ENCODE data around the gene BNIP3. TPM values are rescaled to one million over a fixed set of nuclear protein-coding genes. Genes with fewer than 3 reads are reported as not detected.

Gene BNIP3
- total RNA-seq, 2 donors from 2014 or later, result 33.6 to 81.5 TPM

DNA sequence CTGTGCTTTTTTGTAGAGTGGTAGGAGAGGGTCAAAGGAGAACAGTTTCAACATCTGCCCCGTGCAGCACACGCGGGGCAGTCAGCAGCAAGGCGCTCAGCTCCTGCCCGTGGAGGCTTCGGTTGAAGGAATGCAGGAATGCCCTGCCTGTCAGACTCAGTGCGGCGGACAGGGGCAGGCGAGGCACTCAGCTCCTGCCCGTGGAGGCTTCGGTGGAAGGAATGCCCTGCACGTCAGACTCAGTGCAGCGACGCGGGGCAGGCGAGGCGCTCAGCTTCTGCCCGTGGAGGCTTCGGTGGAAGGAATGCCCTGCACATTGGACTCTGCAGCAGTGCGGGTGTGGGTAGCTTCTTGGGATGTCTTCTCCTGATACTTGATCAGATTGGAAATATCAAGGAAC, 43.9 kb downstream of the BNIP3 start:
- H3K4me1 ChIP-seq (ENCODE audit: control insufficient read depth in 1 of 2, low read depth in 2 of 2), result peaks cover 5 to 7% of the 10 kb centered on the region in 2 donors
- TF ChIP-seq, protein P1, sequence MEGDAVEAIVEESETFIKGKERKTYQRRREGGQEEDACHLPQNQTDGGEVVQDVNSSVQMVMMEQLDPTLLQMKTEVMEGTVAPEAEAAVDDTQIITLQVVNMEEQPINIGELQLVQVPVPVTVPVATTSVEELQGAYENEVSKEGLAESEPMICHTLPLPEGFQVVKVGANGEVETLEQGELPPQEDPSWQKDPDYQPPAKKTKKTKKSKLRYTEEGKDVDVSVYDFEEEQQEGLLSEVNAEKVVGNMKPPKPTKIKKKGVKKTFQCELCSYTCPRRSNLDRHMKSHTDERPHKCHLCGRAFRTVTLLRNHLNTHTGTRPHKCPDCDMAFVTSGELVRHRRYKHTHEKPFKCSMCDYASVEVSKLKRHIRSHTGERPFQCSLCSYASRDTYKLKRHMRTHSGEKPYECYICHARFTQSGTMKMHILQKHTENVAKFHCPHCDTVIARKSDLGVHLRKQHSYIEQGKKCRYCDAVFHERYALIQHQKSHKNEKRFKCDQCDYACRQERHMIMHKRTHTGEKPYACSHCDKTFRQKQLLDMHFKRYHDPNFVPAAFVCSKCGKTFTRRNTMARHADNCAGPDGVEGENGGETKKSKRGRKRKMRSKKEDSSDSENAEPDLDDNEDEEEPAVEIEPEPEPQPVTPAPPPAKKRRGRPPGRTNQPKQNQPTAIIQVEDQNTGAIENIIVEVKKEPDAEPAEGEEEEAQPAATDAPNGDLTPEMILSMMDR (IDR thresholded peaks at IDR 0.05), result no peak
- ATAC-seq (ENCODE audit: insufficient number of reproducible peaks, low FRiP score, low read depth) (no peak), DNase-seq (ENCODE audit: low spot score) (no peak)
- H3K9me3 ChIP-seq, result no peaks in the 10 kb centered on the region
- H3K27ac ChIP-seq, result no peak overlapping the region
- peaks cover 20% of the 10 kb centered on the region for H3K36me3 ChIP-seq
- H3K4me3 ChIP-seq, result no peak overlapping the region
- no peaks in the 10 kb centered on the region for H3K27me3 ChIP-seq (replicated peaks; ENCODE audit: insufficient read depth)

DNA sequence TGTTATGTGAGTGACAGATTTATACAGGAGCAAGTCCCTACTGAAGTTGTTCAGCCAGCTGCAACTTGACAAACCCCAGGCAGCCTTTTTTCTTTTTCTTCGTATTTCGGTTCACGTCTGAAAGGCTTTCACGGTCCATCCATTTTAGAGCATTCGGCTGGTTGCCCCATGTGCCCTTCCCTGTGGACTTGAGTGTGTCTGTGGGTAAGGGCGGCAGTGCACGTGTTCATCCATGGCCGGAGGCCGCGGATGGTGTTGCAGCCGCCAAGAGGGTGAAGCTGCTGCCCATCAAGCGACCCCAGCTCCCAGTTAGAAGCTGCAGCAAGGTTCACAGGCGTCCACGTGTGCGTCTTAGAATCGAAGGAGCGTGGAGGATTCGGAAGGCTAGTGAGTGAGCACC, 45.0 kb downstream of the BNIP3 start:
- Histone ChIP-seq H3K4me3 (no peak overlapping the region), H3K9me3 (no peaks in the 10 kb centered on the region), H3K4me1 (ENCODE audit: control insufficient read depth in 1 of 2, low read depth in 2 of 2) (peaks cover 13 to 18% of the 10 kb centered on the region in 2 donors), H3K36me3 (peaks cover 19% of the 10 kb centered on the region), H3K27ac (no peak overlapping the region), H3K27me3 (replicated peaks; ENCODE audit: insufficient read depth) (no peaks in the 10 kb centered on the region)
- DNase-seq (ENCODE audit: low spot score) (no peak), ATAC-seq (ENCODE audit: insufficient number of reproducible peaks, low FRiP score, low read depth) (no peak)
- TF ChIP-seq, protein P1 (IDR thresholded peaks at IDR 0.05), result no peak

DNA sequence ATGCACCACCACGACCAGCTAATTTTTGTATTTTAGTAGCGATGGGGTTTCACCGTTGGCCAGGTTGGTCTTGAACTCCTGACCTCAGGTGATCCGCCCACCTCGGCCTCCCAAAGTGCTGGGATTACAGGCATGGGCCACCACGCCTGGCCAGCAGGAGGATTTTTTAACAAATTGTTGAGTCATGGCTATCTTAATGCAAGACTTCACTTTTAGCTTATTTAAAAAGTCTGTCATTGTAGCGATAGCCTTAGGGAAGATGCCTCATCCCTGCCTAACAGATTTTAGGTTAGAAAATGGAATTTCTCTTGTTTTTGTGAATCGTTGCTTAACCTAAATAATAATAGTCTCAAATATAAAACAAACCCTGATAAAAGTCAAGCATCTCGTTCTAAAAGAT, 45.4 kb downstream of the BNIP3 start:
- no peak overlapping the region for H3K4me3 ChIP-seq
- peaks cover 15 to 23% of the 10 kb centered on the region in 2 donors for H3K4me1 ChIP-seq (ENCODE audit: control insufficient read depth in 1 of 2, low read depth in 2 of 2)
- TF ChIP-seq, protein P1 (IDR thresholded peaks at IDR 0.05), result no peak
- H3K27me3 ChIP-seq (replicated peaks; ENCODE audit: insufficient read depth), result no peaks in the 10 kb centered on the region
- H3K9me3 ChIP-seq, result no peaks in the 10 kb centered on the region
- H3K27ac ChIP-seq, result no peak overlapping the region
- DNase-seq (ENCODE audit: low spot score) (no peak), ATAC-seq (ENCODE audit: insufficient number of reproducible peaks, low FRiP score, low read depth) (no peak)
- H3K36me3 ChIP-seq, result peaks cover 15% of the 10 kb centered on the region

DNA sequence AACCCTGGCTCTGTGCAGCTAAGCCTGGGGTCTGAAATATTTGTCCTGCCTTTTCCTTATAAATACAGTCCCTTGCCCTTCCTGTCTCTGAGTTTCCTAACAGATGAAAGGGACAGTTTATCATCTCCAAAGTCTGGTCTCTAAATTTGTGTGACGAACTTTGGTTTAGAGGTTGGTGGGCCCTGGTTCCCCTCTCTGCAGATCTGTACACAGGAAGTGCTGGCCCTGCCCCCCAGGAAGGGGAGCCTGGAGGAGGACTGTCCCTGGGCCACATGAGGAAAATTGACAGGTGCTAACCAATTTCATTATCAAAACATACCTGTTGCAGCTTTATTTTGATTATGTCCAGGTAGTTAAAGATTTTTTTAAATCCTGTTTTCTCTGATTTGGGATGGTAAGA, 46.5 kb downstream of the BNIP3 start:
- no peak overlapping the region for H3K4me3 ChIP-seq
- no peaks in the 10 kb centered on the region for H3K9me3 ChIP-seq
- peaks cover 11% of the 10 kb centered on the region for H3K36me3 ChIP-seq
- H3K27ac ChIP-seq, result no peak overlapping the region
- no peaks in the 10 kb centered on the region for H3K27me3 ChIP-seq (replicated peaks; ENCODE audit: insufficient read depth)
- TF ChIP-seq, protein P1 (IDR thresholded peaks at IDR 0.05), result no peak
- ATAC-seq (ENCODE audit: insufficient number of reproducible peaks, low FRiP score, low read depth) (no peak), DNase-seq (ENCODE audit: low spot score) (no peak)
- peaks cover 20 to 33% of the 10 kb centered on the region in 2 donors for H3K4me1 ChIP-seq (ENCODE audit: control insufficient read depth in 1 of 2, low read depth in 2 of 2)

DNA sequence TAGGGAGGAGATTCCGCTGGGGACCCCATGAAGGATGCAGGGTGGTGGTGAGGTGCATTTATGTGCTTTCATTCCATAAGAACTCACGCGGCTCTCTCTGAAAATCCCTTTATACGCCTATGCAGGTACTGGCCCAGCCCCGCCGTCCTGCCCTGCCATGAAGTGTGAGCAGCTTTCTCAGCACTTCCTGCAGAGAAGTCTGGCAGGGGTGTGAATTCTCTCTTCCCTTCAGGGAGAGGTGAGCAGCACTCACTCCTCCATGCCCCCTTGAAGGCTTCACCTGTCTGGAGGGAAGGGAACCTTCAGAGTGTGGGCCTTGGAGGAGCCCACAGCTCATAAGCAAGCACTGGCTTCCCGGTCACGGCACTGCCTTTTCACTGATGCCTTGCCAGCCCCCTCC, 47.0 kb downstream of the BNIP3 start:
- DNase-seq (ENCODE audit: low spot score), result no peak
- peaks cover 11% of the 10 kb centered on the region for H3K36me3 ChIP-seq

More for the DNA sequence above, 47.0 kb downstream of the BNIP3 start:
- ATAC-seq (ENCODE audit: insufficient number of reproducible peaks, low FRiP score, low read depth), result no peak
- Histone ChIP-seq H3K9me3 (no peaks in the 10 kb centered on the region), H3K4me3 (no peak overlapping the region), H3K4me1 (ENCODE audit: control insufficient read depth in 1 of 2, low read depth in 2 of 2) (peaks cover 20 to 36% of the 10 kb centered on the region in 2 donors), H3K27ac (no peak overlapping the region), H3K27me3 (replicated peaks; ENCODE audit: insufficient read depth) (no peaks in the 10 kb centered on the region)
- TF ChIP-seq, protein P1 (IDR thresholded peaks at IDR 0.05), result no peak
